ENCODE results near the gene MESP2. TPM values are rescaled to one million over a fixed set of nuclear protein-coding genes. Genes with fewer than 3 reads are reported as not detected.

The MESP2 gene
- total RNA-seq, 1 experiment from 2014 or later, result not detected

DNA sequence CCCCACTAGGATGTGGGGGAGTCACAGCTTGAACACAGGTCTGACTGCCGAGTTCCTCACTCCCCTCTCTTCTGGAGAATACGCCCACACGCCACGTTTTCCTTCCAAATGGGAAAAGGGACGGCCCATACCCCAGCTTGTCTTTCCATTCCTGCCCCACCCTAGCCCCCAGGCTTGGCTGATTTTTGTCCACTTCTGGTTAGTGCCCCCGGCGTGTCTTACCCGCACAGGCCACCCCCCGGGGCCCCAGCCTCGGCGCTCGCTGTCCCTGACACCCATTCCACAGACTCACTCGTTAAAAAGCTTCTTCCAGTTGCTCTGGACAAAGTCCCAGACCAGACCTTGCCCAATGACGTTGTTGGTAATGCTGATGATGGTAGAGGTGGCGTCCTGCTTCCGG is 14.5 kb downstream of the MESP2 start:
- in situ Hi-C loops (cut with HindIII; ENCODE audit: low sequenced_read_pairs), result no loop called here
- no peak for DNase-seq (ENCODE audit: low spot score)

- no peak for DNase-seq (ENCODE audit: low spot score)
- in situ Hi-C loops (cut with HindIII; ENCODE audit: low sequenced_read_pairs), result no loop called here
These were observed 16.1 kb downstream of the MESP2 start for GRCh38 chr15:89792106-89792805.

- DNase-seq (ENCODE audit: low spot score), result no peak
- in situ Hi-C loops (cut with HindIII; ENCODE audit: low sequenced_read_pairs), result no loop called here
These were observed 18.6 kb downstream of the MESP2 start for GRCh38 chr15:89794627-89795241.

DNA sequence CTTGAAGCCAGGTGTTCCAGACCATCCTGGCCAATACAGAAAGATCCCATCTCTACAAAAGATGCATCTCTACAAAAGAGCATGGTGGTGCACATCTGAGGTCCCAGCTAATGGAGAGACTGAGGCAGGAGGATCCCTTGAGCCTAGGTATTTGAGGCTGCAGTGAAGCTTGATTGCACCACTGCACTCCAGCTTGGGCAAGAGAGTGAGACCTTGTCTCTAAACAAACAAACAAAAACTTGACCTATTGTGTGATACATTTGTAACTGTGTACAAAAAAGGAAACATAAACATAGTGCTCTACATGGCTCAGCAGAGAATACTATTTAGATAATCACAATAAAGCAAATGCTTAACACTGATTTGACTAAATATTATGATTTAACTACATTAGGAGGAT is 19.9 kb downstream of the MESP2 start:
- DNase-seq (ENCODE audit: low spot score), result no peak
- in situ Hi-C loops (cut with HindIII; ENCODE audit: low sequenced_read_pairs), result no loop called here

- in situ Hi-C loops (cut with HindIII; ENCODE audit: low sequenced_read_pairs), result no loop called here
- no peak for DNase-seq (ENCODE audit: low spot score)
These were observed 21.6 kb downstream of the MESP2 start for GRCh38 chr15:89797678-89798201.

DNA sequence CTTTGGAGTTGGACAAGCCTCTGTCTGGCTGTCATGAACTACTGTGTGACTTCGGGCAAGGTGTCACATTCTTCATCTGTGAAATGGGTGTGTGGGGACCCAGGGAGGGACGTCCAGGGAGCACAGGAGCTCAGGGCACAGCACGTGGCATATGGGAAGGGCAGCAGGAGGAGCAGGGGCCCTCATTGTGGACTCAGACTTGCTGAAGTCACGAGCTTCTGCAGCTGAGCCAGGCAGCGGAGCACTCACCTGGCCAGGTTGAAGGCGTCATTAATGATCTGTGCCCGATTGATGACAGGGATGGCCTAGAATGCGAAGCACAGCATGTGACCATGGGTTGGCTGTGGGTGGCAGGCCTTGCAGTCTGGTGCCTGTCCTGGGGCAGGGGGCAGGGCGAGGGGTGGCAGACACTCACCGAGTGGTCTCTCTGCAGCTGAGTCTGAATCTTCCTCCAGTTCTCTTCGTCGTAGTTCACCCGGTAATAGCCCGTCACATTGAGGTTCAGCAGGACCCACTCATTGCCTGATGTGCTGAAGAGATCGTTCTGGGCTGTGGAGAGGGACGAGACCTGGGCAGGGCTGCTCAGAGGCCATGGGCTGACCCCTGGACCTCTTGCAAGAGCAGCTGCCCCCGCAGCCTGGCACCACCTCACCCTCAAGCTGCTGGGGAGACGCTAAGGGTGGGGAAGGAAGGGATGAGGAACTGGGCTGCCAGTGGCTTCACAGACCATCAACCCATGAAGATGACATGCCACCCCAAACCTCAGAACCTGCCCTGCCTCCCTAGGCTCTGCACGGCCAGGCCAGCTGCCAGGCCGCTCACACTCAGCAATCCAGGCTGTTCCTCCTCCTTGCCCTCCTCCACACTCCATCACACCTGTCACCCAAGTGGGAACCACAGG is 23.1 kb downstream of the MESP2 start:
- no peak for DNase-seq (ENCODE audit: low spot score)
- in situ Hi-C loops (cut with HindIII; ENCODE audit: low sequenced_read_pairs), result no loop called here

DNA sequence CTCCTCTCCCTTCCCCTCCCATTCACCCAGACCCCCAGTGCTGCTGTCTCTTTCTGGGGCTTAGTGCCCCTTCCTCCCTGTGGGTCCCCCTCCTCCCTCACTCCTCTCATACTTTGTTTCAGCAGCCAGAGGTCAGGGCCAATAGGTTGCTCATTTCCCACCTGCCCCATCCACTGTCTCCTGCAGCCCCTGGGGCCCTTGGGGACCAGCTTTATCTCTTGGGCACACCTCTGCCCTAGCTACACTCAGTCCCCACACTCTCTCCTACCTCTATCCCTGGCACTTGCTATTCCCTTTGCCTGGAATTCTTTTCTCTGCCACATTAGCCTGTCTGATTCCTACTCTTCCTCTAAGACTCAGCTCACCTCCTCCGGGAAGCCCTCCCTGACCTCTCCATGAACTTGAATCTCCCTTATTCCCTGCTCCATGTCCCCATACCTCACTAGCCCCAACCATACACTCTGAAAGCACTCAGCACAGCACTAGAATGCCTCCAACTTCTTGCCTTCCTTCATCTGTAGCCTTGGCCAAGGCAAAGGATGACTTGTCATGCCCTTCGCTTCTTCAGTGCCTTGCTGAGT is 23.9 kb downstream of the MESP2 start:
- in situ Hi-C loops (cut with HindIII; ENCODE audit: low sequenced_read_pairs), result no loop called here
- DNase-seq (ENCODE audit: low spot score), result no peak

GRCh38 chr15:89801471-89802195 is 25.5 kb downstream of the MESP2 start:
- DNase-seq (ENCODE audit: low spot score), result no peak
- in situ Hi-C loops (cut with HindIII; ENCODE audit: low sequenced_read_pairs), result no loop called here

DNA sequence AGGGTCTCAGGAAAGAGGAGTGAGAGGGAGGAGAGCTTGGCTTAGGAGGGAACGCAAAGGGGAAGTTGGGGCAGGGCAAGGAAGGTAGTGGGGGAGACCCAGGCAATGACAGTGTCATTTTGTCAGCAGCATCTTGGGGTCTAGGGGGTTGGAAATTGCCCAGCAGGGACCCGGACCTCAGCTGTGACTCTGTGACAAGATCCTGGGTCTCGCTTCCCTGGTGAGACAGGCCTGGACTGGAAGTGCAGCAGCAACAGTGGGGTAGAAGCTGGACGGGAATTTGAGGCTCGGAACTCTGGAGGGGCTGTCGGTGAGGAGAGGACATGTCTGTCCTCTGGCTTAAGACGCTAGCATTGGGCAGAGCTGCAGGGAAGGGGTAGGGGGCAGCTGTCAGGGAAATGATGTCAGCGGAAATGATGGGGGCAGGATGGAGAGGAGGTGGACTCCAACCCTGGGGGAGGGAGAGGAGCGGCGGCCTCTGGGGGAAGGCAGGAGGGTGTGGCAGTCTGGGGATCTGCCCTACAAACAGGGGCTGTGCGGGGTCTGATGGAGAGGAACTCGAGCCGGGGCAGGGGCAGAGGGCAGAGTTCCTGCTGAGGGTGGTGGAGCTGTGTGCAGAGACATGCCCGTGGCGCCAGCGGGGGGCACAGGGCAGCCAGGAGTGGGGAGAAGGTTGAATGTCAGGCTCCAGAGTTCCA is 26.2 kb downstream of the MESP2 start:
- DNase-seq (ENCODE audit: low spot score), result no peak
- in situ Hi-C loops (cut with HindIII; ENCODE audit: low sequenced_read_pairs), result no loop called here

DNA sequence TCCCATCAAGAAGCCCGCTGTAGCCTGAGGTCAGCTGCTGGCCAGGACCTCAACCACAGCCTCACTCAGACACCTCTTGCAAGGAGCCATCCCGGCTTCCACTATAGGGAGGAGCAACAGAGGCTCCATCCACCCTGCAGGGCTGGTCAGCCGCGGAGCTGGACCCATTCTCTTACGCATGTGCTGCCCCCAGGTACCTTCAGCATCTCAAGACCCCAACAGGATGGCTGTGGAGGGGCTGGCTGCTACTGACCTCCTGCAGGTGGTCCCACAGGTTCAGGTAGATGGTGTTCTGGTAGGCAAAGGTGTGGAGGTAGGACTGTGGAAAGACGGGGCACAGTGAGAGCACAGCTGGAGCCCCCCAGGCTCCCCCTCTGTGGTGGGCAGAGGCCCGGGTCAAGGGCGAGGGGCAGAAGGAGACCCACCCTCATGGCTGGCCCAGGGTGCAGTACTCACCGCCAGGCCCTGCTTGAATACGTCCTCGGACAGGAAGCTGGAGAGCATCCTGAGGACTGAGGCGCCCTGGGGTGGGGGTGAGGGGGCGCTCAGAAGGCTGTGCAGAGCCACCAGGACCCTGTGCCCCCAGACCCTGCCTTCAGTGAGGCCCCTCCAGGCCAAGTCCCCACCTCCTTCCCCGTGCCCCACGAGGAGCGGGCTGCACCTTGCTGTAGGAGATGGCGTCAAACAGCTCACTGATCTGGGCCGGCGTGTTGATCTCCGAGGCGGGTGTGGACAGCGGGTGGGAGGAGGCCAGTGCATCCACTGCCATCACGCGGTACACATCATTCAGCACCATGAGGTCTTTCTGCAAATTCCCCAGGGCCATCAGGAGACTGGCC is 27.1 kb downstream of the MESP2 start:
- no peak for DNase-seq (ENCODE audit: low spot score)

GRCh38 chr15:89803941-89804800 is 28.0 kb downstream of the MESP2 start:
- DNase-seq (ENCODE audit: low spot score), result no peak
- in situ Hi-C loops (cut with HindIII; ENCODE audit: low sequenced_read_pairs), result no loop called here

More for the DNA sequence above, 27.1 kb downstream of the MESP2 start:
- in situ Hi-C loops (cut with HindIII; ENCODE audit: low sequenced_read_pairs), result no loop called here

GRCh38 chr15:89805241-89806209 is 29.4 kb downstream of the MESP2 start:
- in situ Hi-C loops (cut with HindIII; ENCODE audit: low sequenced_read_pairs), result no loop called here
- DNase-seq (ENCODE audit: low spot score), result no peak

DNA sequence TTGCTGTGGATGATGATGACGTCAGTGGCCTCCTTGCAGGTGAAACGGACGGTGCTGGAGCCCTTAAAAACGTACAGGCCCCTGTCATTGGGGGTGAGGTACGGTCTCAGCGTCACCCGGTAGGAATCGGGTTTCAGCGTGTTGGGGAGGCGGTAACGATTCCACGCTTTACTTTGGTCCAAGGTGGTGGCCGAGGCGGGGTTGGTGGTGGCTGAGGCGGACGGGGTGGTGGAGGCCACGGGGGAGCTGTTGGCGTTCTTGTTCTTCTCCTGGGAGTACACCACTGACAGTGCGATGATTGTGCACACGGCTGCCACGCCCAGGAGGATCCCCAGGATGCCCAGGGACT is 30.1 kb downstream of the MESP2 start:
- DNase-seq (ENCODE audit: low spot score), result no peak
- in situ Hi-C loops (cut with HindIII; ENCODE audit: low sequenced_read_pairs), result no loop called here

DNA sequence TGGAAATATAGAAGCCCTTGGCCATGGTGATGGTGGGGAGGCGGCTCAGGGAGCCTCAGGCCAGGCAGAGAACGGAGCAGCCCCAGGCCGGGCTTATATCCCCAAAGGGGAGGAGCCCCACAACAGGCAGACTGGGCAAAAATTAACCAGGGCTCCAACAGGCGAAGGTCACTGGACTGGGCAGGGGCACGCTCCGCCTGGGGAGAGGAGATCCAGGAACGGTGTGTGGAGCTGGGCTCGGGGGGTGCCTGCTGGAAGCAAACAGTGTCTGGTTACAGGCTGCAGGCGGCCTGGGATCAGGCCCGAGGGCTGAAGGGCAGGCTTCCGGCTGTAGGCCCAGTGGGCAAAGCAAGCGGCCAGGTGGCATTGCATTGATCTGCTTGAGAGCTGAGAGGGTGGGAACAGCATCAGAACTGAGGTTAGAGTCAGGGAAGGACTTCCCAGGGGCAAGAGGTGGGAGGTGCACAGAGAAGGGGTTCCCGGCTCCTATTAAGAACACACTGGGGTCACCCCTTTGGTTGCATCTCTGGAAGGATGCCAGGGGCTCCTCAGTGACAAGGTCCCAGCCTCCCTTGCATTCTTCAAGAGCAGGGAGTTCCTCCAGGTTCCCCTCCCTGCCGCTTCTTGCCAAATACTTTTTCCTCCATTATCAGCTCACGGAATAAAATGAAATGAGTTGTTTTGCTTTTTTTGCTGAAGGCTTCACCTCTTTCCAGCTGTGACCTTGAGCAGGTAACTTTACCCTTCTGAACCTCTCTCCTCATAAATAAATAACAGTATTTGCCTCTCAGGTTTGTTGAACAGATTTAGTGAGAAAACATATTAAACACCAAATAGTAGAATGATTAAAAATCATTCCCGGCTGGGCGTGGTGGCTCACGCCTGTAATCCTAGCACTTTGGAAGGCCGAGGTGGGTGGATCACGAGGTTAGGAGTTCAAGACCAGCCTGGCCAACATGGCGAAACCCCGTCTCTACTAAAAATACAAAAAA is 30.7 kb downstream of the MESP2 start:
- no peak for DNase-seq (ENCODE audit: low spot score)
- in situ Hi-C loops (cut with HindIII; ENCODE audit: low sequenced_read_pairs), result no loop called here

DNA sequence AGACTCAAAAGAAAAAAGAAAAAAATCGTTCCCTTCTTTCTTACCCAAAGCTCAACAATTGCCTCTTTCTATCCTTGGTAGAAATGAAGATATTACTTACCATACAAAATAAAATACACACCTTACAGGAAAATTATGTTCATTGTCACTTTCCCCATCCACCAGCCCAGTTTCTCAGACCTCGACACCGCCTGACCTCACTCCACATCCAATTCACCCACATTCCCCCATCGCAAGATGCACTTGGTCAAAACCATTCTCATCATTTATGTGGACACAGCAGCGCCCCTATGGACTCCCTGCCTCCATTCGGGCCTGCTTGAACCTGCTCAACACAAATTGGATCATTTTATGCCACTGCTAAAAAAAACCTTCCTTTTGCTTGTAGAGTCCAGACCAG is 31.6 kb downstream of the MESP2 start:
- no peak for DNase-seq (ENCODE audit: low spot score)
- in situ Hi-C loops (cut with HindIII; ENCODE audit: low sequenced_read_pairs), result no loop called here

All from G401 (cell line).